Neutrophil (primary cell): ENCODE data around the gene GAB3.

Experiments
- H3K27ac ChIP-seq: fragments of 200-600 bp; sonication (generic); 2 replicates; pipeline ENCODE4 v1.5.1; 2016; ENCODE audit warnings: mild to moderate bottlenecking, moderate library complexity
- H3K27me3 ChIP-seq: fragments of 200-600 bp; sonication (generic); 2 replicates; pipeline ENCODE4 v1.6.0; 2016; ENCODE audit warnings: mild to moderate bottlenecking
- H3K36me3 ChIP-seq: fragments of 200-600 bp; sonication (generic); 2 replicates; pipeline ENCODE4 v1.5.1; 2017
- H3K4me1 ChIP-seq, 2 experiments: fragments of 200-600 bp in 1 of 2; sonication (generic) in 1 of 2; 1 replicate in 1 of 2; 2 replicates in 1 of 2; pipeline versions ENCODE4 v1.5.1 to v1.6.1; 2013 to 2016; ENCODE audit warnings: low read depth in 1 of 2, low read length in 1 of 2, mild to moderate bottlenecking in 1 of 2, moderate library complexity in 1 of 2; ENCODE audit not compliant: control insufficient read depth in 1 of 2, insufficient read depth in 1 of 2
- H3K4me3 ChIP-seq, 2 experiments: fragments of 200-600 bp in 1 of 2; sonication (generic) in 1 of 2; 1 replicate in 1 of 2; 2 replicates in 1 of 2; pipeline ENCODE4 v1.5.1; 2013 to 2016; ENCODE audit warnings: low read depth in 1 of 2, low read length in 1 of 2, mild to moderate bottlenecking in 1 of 2, moderate library complexity in 1 of 2
- H3K9me3 ChIP-seq: fragments of 200-600 bp; sonication (generic); 2 replicates; pipeline ENCODE4 v1.5.1; 2016
- CTCF ChIP-seq: fragments of 200-600 bp; sonication (generic); IDR thresholded peaks from 2 replicates; pipeline ENCODE4 v1.5.1; 2016; ENCODE audit warnings: antibody characterized with exemption

GAB3 gene

GRCh38 chrX:154749856-154750255, 1.0 kb downstream of the GAB3 start:
- H3K27me3 ChIP-seq: no peaks in the 10 kb centered on the region
- H3K36me3 ChIP-seq: no peaks in the 10 kb centered on the region
- no peak for TF ChIP-seq CTCF
- H3K4me1 ChIP-seq: peaks cover 25 to 32% of the 10 kb centered on the region in 2 experiments
- peak overlapping the region; percentile 88 for H3K27ac ChIP-seq
- H3K4me3 ChIP-seq: peak overlapping the region; percentile 64 to 67
- H3K9me3 ChIP-seq: no peaks in the 10 kb centered on the region

DNA sequence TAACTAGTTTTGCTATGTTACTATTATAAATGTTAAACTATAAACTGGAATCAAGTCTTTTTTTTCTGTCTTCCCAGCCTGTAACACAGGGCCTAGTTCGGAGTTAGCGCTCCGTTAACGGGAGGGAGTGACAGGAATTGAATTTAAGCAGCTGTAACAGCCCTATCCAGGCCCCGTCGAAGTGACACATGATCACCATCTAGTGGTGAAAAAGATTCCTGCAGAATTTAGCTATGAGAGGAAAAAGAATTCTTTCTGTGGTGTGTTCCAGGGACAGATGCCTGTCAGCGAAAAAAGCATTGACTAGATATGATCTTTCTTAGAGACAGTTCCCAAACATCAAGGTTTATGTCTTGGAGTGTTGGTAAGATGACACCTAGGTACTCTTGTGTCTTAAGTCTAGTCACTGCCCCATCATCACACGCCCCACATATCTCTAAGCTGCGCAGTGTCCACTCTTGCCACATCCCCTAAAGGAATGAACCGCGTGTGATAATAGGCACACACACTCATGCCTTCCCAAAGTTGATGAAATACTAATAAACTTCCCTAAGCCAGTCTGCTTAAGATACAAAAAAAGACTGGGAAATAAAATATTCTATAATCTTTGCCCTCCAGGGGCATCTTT, 2.1 kb downstream of the GAB3 start:
- no peaks in the 10 kb centered on the region for H3K9me3 ChIP-seq
- peak; percentile 72 for TF ChIP-seq CTCF
- H3K27ac ChIP-seq: peak overlapping the region; percentile 88
- H3K4me3 ChIP-seq: peak overlapping the region; percentile 64 to 67
- no peaks in the 10 kb centered on the region for H3K27me3 ChIP-seq
- peaks cover 25 to 32% of the 10 kb centered on the region in 2 experiments for H3K4me1 ChIP-seq
- H3K36me3 ChIP-seq: no peaks in the 10 kb centered on the region

DNA sequence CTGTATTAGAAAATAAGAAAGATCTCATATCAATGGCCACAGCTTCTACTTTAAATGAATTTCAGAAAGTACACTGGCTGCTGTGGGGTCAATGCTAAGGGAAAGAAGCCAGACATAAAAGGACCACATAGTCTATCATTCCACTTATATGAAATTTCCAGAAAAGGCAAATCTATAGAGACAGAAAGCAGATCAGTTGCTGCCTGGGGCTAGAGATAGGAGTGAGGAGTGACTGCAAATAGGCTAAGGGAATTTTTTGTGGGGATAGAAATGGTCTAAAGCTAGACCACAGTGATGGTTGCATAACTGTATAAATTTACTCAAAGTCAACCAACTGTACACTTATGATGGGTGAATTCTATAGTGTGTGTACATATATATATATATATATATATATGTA, 8.3 kb downstream of the GAB3 start:
- Histone ChIP-seq H3K4me1 (peaks cover 32 to 41% of the 10 kb centered on the region in 2 experiments), H3K36me3 (no peaks in the 10 kb centered on the region), H3K27ac (no peak overlapping the region), H3K27me3 (no peaks in the 10 kb centered on the region), H3K4me3 (no peak overlapping the region), H3K9me3 (no peaks in the 10 kb centered on the region)
- TF ChIP-seq CTCF: no peak

DNA sequence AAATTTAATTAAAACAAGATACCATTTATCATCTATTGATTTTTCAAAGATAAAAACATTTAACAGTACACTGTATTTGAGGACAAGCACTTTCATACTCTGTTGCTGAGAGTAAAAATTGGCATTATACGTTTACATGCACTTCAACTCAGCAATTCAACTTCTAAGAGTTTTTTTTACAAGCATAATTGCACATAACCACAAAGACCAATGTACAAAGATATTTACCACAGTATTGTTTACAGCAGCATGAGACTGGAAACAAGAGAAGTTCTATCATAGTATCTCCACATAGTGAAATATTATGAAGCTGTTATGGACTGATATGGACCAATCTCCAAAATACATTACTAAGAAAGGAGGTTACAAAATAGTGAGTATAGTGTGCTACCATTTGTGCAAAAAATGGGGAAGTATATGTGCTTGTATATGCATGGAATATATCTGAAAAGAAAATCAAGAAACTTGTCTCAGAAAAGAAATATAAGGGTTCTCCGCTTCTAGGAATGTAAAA, 10.9 kb downstream of the GAB3 start:
- no peaks in the 10 kb centered on the region for H3K9me3 ChIP-seq
- H3K4me3 ChIP-seq: no peak overlapping the region
- H3K4me1 ChIP-seq: peaks cover 54 to 61% of the 10 kb centered on the region in 2 experiments
- TF ChIP-seq CTCF: no peak
- H3K27me3 ChIP-seq: no peaks in the 10 kb centered on the region
- H3K36me3 ChIP-seq: no peaks in the 10 kb centered on the region
- peak overlapping the region; percentile 60 for H3K27ac ChIP-seq

DNA sequence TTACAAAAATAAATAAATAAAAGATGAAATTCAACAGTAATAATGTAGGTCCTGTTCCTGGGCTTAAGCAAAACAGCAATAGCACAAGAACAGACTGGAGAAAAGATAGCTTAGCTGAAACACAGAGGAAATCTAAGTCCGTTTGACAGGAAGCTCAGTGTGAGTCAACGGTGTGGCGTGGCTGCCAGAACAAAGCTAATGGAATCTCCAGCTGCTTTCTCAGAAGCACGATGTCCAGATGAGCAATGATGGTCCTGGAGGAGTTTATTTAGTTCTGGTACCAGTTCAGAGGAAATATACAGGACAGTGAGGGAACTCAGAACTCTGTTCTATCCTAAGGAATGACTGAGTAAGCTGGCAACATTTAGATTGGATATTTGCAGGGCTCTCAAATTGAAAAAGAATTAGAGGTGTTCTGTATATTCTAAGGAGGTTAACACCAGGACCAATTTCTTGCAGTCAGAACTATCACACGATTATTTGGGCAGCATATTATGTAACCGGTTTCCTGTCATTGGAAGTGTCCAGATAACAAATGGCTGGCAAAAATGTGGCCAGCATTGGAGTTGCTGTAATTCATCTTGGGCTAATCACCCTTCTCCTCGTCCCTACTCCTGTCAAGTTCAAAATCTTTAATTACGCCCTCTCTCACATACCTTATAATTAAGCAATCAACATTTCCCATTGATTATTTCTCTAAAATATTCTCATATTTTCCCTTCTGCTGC, 12.7 kb downstream of the GAB3 start:
- peaks cover 72 to 79% of the 10 kb centered on the region in 2 experiments for H3K4me1 ChIP-seq
- no peak overlapping the region for H3K4me3 ChIP-seq
- peak overlapping the region; percentile 86 for H3K27ac ChIP-seq
- H3K9me3 ChIP-seq: no peaks in the 10 kb centered on the region
- H3K36me3 ChIP-seq: no peaks in the 10 kb centered on the region
- no peak for TF ChIP-seq CTCF
- no peaks in the 10 kb centered on the region for H3K27me3 ChIP-seq
